GM21526 (cell line): ENCODE results near the gene COL4A4.
A peak's percentile ranks its signal among the peaks of the same experiment; 100 is the strongest.

ENCODE experiments used
- ATAC-seq: cut with Tn5 transposase; IDR thresholded peaks from one replicate; pipeline ENCODE4 v1.9.1; 2021; ENCODE audit warnings: moderate library complexity; ENCODE audit not compliant: unreplicated experiment, low FRiP score

Gene COL4A4

DNA sequence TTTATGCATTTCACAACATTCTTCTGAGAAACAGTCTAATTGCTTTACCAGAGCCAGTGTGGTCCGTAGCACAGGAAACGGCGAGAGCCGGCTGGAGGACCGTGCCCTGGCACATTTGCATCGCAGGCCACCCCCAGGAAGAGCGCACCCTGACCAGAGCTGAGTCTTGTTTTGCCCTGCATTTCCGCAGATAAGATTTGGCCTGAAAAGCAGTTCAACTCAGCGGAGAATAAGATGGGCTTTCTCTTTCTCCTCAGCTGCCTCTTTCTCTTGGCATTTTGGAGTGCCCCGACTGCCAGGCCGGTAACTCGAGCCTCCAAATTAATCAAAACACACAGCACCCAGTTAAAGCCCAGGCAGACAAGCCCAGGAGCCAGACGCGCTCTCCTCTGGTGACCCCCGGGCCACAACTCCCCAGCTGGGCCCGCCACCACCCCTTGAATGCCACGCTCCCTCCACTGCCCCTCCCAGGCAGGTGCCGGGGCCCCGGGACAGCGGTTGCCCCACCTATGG lies 464 bp downstream of the COL4A4 start:
- ATAC-seq, result peak; percentile 71

DNA sequence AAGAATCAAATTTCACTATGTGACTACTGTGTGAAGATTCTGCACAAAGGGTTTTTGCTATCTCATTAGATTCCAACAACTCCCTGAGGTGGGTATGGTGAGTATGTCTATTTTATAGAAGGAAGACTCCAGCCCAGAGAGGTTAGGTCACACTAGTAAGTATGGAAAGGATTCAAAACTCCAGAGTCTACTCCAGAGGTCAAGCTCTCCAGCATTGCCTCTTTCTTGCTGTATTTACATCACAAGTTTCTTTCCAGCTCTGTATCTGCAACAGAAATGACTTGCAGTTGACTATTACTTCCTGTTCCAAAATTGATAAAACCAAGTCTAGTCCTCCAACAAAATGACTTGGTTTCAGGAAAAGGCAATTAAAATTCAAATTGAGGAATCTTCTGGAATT lies 2.1 kb downstream of the COL4A4 start:
- ATAC-seq, result no peak

DNA sequence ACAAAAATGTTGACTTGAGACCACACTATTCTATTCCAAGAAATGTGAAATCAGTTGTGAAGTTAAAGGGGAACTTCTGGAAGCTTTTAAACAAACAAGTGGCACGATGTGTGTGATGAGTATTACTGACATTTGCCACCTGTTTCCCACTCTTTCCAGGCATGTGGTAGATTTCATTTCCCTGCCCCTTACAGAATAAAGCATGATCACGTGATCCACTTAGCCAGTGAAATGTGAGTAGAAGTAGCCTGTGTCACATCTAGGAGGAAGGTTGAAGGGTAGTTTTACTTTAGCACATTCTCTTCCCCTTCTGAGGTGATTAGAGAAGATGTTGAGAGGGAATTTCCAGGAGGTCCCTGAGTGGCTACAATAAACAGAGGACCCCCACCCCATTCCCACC lies 3.8 kb downstream of the COL4A4 start:
- ATAC-seq, result no peak

DNA sequence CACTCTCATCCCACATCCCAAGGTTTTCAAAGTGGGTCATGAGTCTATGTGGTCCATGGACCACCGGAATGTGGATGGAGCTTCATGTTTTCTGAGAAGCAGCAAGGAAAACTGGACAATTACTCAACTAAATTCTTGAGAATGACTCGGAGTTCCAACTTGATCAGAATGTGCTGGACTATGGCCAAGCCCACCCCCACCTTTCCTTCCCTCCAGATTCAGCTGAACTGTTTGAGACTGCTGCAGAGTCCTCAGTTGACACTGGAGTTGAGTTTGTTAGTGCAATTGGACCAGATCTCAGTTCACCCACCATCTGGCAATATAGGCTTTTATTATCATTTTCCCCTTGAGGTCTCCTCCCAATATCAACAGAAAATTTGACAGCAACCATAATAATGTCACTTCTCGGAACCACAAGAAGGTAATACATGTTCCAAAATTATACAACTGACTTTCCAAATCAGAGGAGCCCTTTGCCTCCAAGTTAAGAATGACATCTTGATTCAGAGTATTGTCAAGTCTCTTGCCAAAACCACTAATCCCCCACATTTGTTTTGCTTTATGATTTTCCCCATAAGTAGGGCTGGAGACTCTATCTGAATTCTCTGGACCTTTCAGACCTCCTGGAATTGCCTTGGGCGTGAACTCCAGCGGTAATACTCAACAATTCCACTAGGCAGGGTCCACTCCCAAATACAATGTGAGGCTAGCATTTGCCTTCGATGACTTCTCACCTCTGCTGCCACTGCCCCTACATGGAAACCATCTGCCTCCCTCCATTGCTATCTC lies 8.8 kb downstream of the COL4A4 start:
- ATAC-seq, result no peak

DNA sequence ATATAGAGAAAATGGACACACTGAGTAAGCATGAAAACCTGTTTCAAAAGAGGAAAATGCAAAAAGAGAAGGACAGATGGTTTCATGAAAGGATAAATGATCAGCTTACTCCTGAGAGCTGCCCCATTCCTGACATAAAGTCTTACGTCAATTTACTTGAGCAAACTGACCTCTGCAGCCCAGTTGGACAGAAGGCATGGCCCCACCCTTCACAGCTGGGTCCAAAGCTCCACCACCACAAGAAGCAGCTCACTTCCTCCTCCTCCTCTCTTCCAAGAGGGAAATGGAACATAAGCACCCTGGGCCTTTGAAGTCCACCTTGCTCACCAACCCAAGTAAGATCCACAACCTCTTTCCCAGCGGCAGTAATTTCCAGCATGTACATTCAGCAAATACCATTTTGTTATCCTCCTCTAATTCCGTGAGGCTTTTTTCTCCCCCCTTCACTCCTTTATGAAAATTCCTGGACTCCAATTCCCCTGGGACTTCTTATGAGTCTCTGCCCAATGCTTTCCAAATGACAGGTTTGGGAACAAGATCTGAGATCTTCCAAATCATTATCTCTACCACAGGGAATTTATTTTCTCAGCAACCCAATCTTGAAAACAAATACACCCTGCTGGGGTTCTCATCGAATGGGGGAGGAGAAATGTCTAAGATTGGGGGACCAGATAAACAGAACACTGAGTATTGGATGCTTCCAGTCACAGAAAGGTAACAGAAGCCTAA lies 10.1 kb downstream of the COL4A4 start:
- ATAC-seq, result no peak

DNA sequence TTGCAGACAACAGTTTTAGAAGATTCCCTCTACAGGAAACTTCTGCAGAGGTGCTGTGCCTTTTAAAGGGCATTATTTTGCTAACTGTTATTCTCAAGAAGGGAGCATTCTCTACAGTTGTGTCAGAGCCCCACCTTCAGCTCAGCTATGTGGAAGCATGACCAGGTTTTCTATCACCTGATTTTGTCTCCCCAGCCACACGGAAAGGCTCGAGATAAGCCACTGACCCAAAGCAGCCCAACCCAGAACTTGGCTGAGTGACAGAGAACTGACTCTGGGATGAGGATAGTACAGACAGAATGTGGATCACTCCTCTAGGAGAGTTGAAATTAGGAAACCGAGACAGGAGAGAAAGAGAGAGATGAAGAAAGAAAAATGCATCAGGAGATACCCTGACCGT lies 10.7 kb downstream of the COL4A4 start:
- no peak for ATAC-seq

DNA sequence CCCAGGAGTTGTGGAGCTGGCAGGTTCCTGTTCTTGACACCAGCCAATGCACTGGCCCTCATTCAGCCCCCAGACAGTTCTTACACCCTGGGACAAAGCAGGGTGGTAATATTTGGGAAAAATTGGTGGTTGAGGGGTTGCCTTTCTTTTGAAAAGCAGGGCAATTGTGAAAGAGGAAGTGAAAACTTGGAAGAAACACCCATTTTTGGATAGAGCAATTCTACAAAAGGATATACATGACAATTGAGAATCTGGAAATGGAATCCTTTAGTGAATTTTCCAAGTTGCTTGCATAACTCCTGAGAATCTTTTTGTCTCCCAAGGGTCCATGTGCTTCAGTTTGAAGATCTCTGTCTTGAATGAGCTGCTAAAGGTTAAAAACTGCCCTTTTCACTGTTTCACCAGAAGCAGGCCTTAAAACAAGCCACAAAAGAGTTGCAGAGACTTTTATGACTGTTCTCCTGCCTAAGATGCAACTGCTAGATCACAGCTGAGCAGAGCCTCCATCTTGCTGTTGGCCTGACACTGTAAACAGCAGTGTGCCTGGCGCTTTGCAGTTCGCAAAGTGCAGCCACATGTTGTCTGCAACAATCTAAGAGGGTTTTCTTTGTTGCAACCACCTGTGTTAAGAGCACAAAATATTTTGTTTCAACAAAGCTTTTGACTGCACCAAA lies 11.8 kb downstream of the COL4A4 start:
- ATAC-seq, result no peak

DNA sequence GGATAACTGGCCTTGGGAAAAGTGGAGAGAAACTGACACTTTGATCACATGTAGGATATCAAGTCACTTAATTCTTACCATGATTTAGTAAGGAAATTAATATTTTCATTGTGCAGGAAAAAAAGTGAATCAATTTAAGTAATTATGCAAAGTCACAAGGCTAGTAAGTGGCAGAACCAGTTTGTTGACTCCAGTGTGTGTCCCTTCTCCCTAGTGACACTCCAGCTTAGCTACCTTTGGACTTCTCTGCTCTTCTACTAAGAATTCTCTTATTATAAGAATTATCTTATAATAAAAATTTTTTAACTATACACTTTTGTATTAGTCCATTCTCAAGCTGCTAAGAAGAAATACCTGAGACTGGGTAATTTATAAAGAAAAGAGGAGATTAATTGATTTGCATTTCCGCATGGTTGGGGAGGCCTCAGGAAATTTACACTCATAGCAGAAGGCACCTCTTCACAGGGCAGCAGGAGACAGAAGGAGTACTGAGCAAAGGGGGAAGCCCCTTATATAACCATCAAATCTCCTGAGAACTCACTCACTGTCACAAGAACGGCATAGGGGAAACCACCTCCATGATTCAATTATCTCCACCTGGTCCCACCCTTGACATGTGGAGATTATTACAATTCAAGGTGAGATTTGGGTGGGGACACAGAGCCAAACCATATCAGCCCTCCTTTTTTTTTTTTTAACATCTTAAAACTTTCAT lies 13.6 kb downstream of the COL4A4 start:
- ATAC-seq, result no peak

DNA sequence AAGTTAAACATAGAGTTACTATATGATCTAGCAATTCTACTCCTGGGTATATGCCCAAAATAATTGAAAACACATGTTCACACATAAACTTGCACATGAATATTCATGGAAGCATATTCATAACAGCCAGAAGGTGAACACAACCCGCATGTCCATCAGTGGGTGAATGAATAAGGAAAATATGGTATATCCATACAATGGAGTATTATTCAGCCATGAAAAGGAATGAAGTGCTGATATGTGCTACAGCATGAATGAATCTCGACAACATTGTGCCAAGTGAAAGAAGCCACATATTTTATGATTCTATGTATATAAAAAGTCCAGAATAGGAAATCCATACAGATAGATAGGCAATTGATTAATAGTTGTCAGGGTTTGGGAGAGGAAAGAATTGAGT lies 15.9 kb downstream of the COL4A4 start:
- no peak for ATAC-seq

DNA sequence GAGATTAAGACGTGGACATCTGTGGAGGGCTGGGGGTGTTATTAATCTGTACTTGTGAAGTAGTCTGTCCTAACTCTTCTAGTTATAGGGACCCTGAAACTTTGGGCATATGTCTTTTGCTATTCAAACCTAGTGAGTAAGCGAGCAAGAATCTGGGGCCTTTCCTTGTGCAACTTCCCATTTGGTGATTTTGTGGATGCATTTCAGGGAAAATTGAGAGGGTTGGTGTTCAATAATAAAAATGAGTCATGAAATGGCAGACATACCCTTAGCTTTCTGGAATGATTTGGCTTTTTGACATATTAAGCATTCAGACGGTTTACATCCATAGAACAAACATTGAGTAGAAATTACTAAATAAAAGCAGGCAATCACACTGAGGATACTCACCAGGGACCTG lies 17.0 kb downstream of the COL4A4 start:
- ATAC-seq, result no peak

DNA sequence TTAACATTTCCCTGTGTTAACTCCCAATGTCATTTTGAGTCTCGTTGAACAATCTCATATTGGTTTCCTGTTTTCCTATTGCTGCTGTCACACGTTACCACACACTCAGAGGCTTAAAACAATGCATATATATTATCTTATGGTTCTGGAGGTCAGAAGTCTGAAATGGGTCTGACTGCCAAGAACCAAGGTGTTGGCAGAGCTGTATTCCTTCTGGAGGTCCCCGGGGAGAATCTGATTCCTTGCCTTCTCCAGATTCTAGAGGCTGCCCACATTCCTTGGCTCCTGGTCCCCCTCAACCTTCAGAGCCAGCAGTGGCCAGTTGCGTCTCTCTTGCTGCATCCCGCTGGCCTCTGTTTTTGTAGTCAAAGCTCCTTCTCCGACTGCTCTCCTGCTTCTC lies 17.5 kb downstream of the COL4A4 start:
- ATAC-seq, result no peak

DNA sequence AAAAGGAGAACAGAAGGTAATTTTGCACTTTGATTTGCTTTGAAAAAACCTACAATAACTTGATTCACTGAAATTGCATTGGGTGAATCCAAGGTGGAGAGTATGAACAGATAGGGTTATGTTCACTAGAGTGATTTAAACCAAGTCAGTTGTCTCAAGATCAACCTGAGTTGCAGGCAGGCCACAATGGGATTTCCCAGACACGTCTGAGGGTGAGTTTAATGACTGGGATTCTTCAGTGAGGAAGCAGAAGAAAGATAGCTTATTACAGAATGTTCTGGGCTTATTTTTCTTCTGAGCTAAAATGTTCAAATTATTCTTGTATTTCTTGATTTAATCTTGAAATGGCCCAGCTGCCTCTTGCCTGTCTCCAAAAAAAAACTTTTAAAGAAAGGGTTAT lies 20.1 kb downstream of the COL4A4 start:
- ATAC-seq, result no peak

DNA sequence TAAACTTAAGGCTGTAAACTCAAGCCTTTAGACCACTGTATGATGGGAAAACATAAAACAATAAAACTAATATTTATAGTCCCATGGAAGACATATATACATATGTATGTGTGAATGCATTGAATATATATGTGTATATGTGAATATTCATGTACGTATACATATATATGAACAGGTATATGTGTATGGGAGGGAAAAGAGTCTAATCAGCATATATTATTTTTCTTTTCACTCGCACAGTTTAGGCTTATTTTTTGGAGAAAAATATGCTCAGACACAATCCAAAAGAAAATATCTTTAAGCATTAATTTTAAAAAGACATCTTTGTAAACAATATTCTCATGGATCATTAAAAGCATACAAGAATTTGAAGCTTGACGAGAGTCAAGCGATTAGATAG lies 22.7 kb downstream of the COL4A4 start:
- ATAC-seq, result no peak

DNA sequence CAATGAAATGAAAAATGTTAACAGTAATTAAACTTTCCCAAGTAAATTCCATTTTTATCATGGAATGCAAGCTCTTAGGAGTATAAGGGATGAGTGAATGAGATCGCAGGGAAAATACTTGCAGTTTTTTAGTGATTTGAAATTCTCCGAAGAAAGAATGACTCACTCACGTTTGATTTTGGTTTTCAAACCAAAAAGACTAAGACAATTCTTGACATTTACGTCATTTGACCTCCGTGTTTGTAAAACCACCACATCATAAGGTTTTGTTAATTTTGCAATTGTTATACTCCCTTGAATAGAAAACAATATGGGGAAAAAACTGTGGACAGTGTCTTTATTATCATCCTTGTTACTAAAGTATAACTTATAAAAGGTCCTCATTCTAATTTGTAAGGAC lies 29.4 kb downstream of the COL4A4 start:
- no peak for ATAC-seq

DNA sequence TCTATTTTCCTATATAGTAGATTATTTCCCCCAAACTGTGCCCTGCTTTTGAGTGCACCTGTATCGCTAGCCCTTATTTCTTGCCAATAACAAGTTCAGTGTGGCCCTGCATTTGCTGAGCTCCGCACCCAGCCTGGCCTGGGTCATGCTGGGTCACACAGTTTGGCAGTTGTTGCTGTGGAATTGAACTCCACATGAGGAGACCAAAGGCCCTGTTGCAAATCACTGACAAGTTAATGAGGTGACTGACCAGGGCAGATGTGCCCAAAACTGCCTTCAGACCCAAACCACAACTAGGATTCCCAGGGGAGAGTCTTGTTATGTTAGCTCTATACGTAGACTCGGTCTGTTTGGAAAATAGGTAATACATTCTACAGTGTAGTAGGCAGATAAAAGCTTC lies 31.0 kb downstream of the COL4A4 start:
- ATAC-seq, result no peak

DNA sequence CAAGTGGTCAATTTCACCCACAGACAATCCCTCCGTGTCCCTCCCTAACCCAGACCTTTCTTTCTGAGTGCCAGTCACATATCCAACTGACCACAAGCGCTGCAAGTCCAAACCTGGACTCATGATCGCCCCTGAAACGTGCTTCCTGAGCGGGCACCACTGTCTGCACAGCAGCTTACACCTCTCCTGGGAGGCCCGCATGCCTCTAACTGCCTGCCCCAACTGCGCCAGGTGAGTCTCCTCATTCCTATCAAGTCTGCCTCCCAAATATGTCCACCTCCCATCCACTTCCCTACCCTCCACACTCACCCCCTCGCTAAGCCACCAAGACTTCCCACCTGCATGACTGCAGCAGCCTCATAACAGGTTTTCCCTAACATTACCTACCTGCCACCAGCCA lies 33.4 kb downstream of the COL4A4 start:
- no peak for ATAC-seq

DNA sequence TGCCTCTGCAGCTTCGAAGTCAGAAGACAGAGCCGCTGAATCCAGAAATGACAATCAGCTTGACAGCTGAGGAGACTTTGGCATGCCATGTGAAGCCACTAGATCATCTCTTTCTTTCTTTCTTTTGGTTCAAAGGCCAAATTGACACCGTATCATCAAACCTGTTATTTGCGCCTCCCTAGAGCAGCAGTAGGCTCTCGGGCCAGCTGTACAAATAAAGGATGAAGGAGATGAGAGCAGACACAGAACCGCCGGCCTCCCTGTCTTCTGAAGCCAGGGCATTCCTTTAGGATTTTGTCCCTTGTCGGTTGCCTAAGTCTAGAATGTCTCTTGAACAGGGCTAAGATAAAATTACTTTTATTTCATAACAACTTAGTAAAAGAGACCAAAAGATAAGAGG lies 36.8 kb downstream of the COL4A4 start:
- no peak for ATAC-seq

DNA sequence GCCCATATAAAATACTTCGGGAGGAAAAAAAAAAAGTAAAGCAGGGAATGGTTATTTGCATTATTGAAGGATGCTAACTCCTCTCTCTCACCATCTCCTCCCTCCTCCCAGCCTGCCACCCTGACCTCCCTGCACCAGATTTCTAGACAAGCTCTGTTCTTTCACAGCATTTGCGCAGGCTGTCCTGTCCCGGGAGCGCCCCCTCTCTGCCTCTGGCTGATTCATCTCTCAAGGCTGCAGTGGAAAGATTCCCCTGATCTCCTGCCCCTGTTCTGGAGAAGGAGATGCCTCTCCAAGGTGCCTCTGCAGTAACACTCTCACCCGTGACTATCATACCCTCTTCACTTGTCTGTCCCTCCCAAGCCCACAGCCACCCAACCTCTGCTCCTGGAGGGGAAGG lies 38.5 kb downstream of the COL4A4 start:
- no peak for ATAC-seq

DNA sequence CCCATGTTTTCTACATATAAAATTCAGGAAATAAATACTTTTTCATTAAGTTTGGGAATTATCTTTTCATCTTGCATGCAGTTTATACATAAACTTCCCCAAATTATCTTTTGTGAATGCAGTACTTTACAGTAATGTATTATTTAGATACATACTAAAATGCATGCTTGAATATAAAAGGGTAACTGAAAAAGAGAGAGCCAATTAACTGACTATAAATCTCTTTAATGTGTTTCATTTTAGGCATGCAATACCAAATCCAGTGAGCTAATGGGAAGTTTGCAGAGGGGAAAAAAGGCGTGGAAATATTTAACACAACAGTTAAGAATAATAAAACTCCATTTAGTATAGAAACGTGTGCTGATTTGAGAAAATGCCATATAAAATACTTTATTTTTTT lies 39.2 kb downstream of the COL4A4 start:
- no peak for ATAC-seq

DNA sequence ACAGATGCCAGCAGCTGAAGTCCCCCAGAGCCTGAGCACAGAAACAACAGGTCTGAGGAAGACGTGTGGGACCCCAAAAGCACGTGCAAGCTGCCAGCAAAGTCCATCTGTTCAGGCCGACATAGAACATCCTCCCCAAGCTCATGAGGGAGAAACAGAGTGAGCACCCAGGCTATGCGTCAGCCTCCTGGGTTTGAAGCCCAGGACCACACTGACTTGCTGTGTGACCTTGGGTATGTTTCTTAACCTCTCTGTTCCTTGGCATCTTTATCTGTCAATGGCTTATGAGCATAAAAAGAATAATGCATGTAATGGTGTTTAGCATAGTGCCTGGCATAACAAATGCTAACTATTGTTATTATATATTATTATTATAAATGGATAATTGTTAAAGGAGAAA lies 40.3 kb downstream of the COL4A4 start:
- ATAC-seq, result no peak

DNA sequence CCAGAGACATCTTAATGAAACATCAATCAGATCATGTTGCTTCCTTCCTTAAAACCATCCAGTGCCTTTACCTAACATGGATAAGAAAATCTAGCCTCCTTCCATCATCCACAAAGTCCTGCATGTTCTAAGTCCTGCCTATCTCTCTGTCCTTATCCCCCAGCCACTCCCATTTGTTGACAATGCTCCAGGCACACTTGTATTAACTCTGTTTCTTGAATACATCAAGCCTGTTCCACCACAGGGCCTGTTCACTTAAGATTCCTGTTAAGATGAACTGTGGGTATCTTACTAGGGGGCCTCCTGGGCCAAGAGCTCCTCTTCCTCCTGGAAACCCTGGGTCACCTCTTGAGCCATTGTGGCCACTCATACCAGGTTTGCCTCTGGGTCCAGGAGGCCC lies 45.7 kb downstream of the COL4A4 start:
- ATAC-seq, result no peak
